ENCODE measurements around the gene ZNF750. TPM values are rescaled to one million over a fixed set of nuclear protein-coding genes. Genes with fewer than 3 reads are reported as not detected.

ZNF750 gene
- total and polyA plus RNA-seq, 2 of the 13 experiments (the other 11 are each of a cell fraction or from before 2014, with no cell fraction given) = not detected

- TF ChIP-seq ZNF383 (CRISPR knock-in tag; IDR thresholded peaks at IDR 0.05; ENCODE audit: borderline replicate concordance) = no peak
- no peak for TF ChIP-seq ZNF777 (CRISPR knock-in tag; IDR thresholded peaks at IDR 0.05)
- no peak for TF ChIP-seq ZNF282 (IDR thresholded peaks at IDR 0.05; ENCODE audit: partially characterized antibody)
- TF ChIP-seq KLF6 (CRISPR knock-in tag; IDR thresholded peaks at IDR 0.05) = 0 out of 2 replicates have a peak, but pooled peaks have one; percentile 33
- no peak for TF ChIP-seq TSC22D2 (CRISPR knock-in tag; IDR thresholded peaks at IDR 0.05; ENCODE audit: borderline replicate concordance)
- peak; percentile 81 for TF ChIP-seq ARID5B (CRISPR knock-in tag; IDR thresholded peaks at IDR 0.05)
- TF ChIP-seq ZNF564 (CRISPR knock-in tag; IDR thresholded peaks at IDR 0.05) = no peak
- no peak; the same call in 1 of the 2 replicates for TF ChIP-seq HNF1B (CRISPR knock-in tag; IDR thresholded peaks at IDR 0.05)
- TF ChIP-seq SETDB1 (CRISPR knock-in tag; IDR thresholded peaks at IDR 0.05; ENCODE audit: borderline replicate concordance) = no peak
- TF ChIP-seq RAD51 (IDR thresholded peaks at IDR 0.05; ENCODE audit: borderline replicate concordance) = peak; percentile 88
- no peak for TF ChIP-seq THAP9 (CRISPR knock-in tag; IDR thresholded peaks at IDR 0.05; ENCODE audit: borderline replicate concordance)
- no peak for TF ChIP-seq PRMT3 (CRISPR knock-in tag; IDR thresholded peaks at IDR 0.05; ENCODE audit: borderline replicate concordance, low read depth)
- no peak for TF ChIP-seq SRSF4 (IDR thresholded peaks at IDR 0.05; ENCODE audit: low read depth, low read length, poor library complexity, severe bottlenecking)
- no peak for TF ChIP-seq HMGA1 (CRISPR knock-in tag; conservative IDR thresholded peaks at IDR 0.05)
- no peak for TF ChIP-seq SYNCRIP (IDR thresholded peaks at IDR 0.05; ENCODE audit: insufficient read depth, low read depth, low read length)
- TF ChIP-seq SSRP1 (CRISPR knock-in tag; IDR thresholded peaks at IDR 0.05) = no peak
- TF ChIP-seq ZNF160 (CRISPR knock-in tag; IDR thresholded peaks at IDR 0.05) = no peak
- TF ChIP-seq YEATS2 (CRISPR knock-in tag; IDR thresholded peaks at IDR 0.05; ENCODE audit: borderline replicate concordance) = peak; percentile 50; the same call in 1 of the 2 replicates
- peak; percentile 68 for TF ChIP-seq FOXA3 (CRISPR knock-in tag; IDR thresholded peaks at IDR 0.05)
- TF ChIP-seq LCORL (IDR thresholded peaks at IDR 0.05) = no peak
- peak; percentile 94 for TF ChIP-seq LCORL (CRISPR knock-in tag; IDR thresholded peaks at IDR 0.05)
- TF ChIP-seq LBX2 (CRISPR knock-in tag; IDR thresholded peaks at IDR 0.05; ENCODE audit: borderline replicate concordance) = no peak
Measured at GRCh38 chr17:82881900-82882714, 42.3 kb upstream of the ZNF750 start (continued).
